Measurements from ENCODE around the gene GPX7.

DNA sequence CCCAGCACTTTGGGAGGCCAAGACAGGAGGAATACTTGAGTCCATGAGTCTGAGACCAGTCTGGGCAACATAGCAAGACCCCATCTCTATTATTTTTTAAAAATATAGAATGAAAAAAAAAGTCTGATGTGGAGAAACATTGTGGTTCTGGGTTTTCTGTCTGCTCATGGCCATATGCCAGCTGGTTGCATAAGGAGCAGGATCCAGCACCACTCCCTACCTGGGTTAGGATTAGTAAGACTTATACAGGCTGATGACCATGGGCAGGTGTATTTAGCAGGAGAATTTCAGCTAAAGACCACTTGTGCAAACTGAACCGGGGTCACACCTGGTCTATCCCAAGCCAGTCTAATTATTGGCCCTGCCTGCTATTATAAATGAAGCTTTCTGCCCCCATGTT lies 16.7 kb upstream of the GPX7 start:
- TF ChIP-seq, protein P1, sequence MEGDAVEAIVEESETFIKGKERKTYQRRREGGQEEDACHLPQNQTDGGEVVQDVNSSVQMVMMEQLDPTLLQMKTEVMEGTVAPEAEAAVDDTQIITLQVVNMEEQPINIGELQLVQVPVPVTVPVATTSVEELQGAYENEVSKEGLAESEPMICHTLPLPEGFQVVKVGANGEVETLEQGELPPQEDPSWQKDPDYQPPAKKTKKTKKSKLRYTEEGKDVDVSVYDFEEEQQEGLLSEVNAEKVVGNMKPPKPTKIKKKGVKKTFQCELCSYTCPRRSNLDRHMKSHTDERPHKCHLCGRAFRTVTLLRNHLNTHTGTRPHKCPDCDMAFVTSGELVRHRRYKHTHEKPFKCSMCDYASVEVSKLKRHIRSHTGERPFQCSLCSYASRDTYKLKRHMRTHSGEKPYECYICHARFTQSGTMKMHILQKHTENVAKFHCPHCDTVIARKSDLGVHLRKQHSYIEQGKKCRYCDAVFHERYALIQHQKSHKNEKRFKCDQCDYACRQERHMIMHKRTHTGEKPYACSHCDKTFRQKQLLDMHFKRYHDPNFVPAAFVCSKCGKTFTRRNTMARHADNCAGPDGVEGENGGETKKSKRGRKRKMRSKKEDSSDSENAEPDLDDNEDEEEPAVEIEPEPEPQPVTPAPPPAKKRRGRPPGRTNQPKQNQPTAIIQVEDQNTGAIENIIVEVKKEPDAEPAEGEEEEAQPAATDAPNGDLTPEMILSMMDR (IDR thresholded peaks at IDR 0.05) = no peak
- no peak for TF ChIP-seq POLR2A (IDR thresholded peaks at IDR 0.05)
